ENCODE results near the gene NCAPD3. TPM values are rescaled to one million over a fixed set of nuclear protein-coding genes. Genes with fewer than 3 reads are reported as not detected.

Gene NCAPD3
- total RNA-seq, 1 experiment from 2014 or later = 63.0 TPM

DNA sequence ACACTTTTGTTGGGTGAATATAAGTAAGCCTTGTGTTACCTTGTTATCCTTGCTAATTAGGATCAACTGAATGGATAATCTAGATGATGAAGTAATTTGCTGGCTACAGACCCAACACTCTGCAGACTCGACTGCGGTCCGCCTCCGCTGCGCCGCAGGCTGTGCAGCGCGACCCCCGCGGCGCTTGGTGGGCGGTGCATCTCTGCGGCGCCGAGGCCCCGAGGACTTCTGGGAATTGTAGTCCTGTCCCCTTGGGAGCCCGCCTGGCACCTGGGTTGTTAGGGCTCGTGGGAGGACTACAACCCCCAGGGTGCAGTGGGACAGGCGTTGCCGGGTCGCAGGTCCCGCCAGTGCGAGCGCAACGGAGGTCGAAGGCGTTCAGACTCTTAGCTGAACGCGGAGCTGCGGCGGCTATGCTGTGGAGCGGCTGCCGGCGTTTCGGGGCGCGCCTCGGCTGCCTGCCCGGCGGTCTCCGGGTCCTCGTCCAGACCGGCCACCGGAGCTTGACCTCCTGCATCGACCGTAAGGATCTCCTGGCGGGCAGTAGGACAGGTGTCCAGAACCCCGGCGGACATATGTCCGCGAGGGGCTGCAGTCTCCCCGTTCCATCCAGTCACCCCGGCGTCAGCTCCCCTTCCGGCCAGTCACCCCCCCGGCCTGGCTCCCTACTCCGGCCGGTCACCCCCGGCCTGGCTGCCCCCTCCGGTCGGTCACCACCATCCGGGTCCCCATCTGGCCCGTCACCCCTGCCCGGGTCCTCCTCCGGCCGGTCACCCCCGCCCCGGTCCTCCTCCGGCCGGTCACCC is 29.6 kb upstream of the NCAPD3 start, which contains the start of the genes ACAD8 and THYN1 (continued):
- TF ChIP-seq, protein P1, sequence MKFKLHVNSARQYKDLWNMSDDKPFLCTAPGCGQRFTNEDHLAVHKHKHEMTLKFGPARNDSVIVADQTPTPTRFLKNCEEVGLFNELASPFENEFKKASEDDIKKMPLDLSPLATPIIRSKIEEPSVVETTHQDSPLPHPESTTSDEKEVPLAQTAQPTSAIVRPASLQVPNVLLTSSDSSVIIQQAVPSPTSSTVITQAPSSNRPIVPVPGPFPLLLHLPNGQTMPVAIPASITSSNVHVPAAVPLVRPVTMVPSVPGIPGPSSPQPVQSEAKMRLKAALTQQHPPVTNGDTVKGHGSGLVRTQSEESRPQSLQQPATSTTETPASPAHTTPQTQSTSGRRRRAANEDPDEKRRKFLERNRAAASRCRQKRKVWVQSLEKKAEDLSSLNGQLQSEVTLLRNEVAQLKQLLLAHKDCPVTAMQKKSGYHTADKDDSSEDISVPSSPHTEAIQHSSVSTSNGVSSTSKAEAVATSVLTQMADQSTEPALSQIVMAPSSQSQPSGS (CRISPR knock-in tag; IDR thresholded peaks at IDR 0.05; ENCODE audit: borderline replicate concordance, low read depth) = no peak
- no peak for TF ChIP-seq GTF2I (CRISPR knock-in tag; conservative IDR thresholded peaks at IDR 0.05)
- TF ChIP-seq, protein P2, sequence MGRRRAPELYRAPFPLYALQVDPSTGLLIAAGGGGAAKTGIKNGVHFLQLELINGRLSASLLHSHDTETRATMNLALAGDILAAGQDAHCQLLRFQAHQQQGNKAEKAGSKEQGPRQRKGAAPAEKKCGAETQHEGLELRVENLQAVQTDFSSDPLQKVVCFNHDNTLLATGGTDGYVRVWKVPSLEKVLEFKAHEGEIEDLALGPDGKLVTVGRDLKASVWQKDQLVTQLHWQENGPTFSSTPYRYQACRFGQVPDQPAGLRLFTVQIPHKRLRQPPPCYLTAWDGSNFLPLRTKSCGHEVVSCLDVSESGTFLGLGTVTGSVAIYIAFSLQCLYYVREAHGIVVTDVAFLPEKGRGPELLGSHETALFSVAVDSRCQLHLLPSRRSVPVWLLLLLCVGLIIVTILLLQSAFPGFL (CRISPR knock-in tag; IDR thresholded peaks at IDR 0.05; ENCODE audit: borderline replicate concordance) = no peak
- TF ChIP-seq, protein P3, sequence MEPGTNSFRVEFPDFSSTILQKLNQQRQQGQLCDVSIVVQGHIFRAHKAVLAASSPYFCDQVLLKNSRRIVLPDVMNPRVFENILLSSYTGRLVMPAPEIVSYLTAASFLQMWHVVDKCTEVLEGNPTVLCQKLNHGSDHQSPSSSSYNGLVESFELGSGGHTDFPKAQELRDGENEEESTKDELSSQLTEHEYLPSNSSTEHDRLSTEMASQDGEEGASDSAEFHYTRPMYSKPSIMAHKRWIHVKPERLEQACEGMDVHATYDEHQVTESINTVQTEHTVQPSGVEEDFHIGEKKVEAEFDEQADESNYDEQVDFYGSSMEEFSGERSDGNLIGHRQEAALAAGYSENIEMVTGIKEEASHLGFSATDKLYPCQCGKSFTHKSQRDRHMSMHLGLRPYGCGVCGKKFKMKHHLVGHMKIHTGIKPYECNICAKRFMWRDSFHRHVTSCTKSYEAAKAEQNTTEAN (CRISPR knock-in tag; IDR thresholded peaks at IDR 0.05) = peak; percentile 55; the same call in 1 of the 2 replicates
- TF ChIP-seq, protein P4, sequence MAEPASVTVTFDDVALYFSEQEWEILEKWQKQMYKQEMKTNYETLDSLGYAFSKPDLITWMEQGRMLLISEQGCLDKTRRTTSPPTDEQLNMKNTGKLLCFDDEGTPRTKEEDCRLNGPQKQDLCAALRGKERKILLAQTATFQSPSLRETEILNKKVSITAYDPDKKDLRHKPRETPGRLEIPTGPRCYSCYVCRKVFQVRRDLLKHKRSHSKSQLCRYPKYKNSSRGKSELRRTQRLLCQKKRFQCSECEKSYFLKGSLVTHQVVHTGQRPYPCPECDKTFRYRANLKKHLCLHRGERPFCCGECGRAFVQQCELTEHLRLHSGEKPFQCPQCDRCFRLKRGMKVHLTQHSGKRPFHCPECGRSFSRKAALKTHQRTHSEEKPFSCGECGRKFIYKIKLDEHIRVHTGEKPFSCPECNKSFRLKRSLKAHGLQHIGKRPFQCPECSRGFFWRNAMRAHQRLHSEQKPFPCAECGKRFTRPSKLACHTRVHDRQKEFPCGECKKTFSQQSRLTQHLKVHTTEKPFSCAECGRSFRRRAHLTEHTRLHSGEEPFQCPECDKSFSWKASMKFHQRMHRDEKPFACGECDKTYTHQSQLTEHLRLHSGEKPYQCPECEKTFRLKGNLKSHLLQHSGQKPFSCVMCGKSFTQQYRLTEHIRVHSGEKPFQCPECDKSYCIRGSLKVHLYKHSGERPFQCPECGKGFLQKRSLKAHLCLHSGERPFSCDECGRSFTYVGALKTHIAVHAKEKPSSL (CRISPR knock-in tag; conservative IDR thresholded peaks at IDR 0.05) = no peak
- TF ChIP-seq, protein P5, sequence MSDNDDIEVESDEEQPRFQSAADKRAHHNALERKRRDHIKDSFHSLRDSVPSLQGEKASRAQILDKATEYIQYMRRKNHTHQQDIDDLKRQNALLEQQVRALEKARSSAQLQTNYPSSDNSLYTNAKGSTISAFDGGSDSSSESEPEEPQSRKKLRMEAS (CRISPR knock-in tag; IDR thresholded peaks at IDR 0.05) = peak; percentile 80
- TF ChIP-seq TP53 (CRISPR knock-in tag; IDR thresholded peaks at IDR 0.05) = peak; percentile 66; the same call in 1 of the 2 replicates
- TF ChIP-seq, protein P6, sequence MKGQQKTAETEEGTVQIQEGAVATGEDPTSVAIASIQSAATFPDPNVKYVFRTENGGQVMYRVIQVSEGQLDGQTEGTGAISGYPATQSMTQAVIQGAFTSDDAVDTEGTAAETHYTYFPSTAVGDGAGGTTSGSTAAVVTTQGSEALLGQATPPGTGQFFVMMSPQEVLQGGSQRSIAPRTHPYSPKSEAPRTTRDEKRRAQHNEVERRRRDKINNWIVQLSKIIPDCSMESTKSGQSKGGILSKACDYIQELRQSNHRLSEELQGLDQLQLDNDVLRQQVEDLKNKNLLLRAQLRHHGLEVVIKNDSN (CRISPR knock-in tag; IDR thresholded peaks at IDR 0.05) = peak; percentile 54; the same call in 1 of the 2 replicates
- TF ChIP-seq, protein P7, sequence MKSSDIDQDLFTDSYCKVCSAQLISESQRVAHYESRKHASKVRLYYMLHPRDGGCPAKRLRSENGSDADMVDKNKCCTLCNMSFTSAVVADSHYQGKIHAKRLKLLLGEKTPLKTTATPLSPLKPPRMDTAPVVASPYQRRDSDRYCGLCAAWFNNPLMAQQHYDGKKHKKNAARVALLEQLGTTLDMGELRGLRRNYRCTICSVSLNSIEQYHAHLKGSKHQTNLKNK (CRISPR knock-in tag; IDR thresholded peaks at IDR 0.05) = no peak
- TF ChIP-seq, protein P8, sequence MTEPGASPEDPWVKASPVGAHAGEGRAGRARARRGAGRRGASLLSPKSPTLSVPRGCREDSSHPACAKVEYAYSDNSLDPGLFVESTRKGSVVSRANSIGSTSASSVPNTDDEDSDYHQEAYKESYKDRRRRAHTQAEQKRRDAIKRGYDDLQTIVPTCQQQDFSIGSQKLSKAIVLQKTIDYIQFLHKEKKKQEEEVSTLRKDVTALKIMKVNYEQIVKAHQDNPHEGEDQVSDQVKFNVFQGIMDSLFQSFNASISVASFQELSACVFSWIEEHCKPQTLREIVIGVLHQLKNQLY (CRISPR knock-in tag; IDR thresholded peaks at IDR 0.05) = no peak
- TF ChIP-seq, protein P9, sequence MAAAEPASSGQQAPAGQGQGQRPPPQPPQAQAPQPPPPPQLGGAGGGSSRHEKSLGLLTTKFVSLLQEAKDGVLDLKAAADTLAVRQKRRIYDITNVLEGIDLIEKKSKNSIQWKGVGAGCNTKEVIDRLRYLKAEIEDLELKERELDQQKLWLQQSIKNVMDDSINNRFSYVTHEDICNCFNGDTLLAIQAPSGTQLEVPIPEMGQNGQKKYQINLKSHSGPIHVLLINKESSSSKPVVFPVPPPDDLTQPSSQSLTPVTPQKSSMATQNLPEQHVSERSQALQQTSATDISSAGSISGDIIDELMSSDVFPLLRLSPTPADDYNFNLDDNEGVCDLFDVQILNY (CRISPR knock-in tag; IDR thresholded peaks at IDR 0.05) = peak; percentile 71
- TF ChIP-seq, protein P10, sequence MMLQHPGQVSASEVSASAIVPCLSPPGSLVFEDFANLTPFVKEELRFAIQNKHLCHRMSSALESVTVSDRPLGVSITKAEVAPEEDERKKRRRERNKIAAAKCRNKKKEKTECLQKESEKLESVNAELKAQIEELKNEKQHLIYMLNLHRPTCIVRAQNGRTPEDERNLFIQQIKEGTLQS (CRISPR knock-in tag; conservative IDR thresholded peaks at IDR 0.05) = no peak
- TF ChIP-seq, protein P11, sequence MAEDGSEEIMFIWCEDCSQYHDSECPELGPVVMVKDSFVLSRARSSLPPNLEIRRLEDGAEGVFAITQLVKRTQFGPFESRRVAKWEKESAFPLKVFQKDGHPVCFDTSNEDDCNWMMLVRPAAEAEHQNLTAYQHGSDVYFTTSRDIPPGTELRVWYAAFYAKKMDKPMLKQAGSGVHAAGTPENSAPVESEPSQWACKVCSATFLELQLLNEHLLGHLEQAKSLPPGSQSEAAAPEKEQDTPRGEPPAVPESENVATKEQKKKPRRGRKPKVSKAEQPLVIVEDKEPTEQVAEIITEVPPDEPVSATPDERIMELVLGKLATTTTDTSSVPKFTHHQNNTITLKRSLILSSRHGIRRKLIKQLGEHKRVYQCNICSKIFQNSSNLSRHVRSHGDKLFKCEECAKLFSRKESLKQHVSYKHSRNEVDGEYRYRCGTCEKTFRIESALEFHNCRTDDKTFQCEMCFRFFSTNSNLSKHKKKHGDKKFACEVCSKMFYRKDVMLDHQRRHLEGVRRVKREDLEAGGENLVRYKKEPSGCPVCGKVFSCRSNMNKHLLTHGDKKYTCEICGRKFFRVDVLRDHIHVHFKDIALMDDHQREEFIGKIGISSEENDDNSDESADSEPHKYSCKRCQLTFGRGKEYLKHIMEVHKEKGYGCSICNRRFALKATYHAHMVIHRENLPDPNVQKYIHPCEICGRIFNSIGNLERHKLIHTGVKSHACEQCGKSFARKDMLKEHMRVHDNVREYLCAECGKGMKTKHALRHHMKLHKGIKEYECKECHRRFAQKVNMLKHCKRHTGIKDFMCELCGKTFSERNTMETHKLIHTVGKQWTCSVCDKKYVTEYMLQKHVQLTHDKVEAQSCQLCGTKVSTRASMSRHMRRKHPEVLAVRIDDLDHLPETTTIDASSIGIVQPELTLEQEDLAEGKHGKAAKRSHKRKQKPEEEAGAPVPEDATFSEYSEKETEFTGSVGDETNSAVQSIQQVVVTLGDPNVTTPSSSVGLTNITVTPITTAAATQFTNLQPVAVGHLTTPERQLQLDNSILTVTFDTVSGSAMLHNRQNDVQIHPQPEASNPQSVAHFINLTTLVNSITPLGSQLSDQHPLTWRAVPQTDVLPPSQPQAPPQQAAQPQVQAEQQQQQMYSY (CRISPR knock-in tag; IDR thresholded peaks at IDR 0.05) = no peak
- no peak for TF ChIP-seq ZNF416 (CRISPR knock-in tag; IDR thresholded peaks at IDR 0.05)
- no peak for TF ChIP-seq PRRX2 (CRISPR knock-in tag; IDR thresholded peaks at IDR 0.05)
- TF ChIP-seq, protein P12, sequence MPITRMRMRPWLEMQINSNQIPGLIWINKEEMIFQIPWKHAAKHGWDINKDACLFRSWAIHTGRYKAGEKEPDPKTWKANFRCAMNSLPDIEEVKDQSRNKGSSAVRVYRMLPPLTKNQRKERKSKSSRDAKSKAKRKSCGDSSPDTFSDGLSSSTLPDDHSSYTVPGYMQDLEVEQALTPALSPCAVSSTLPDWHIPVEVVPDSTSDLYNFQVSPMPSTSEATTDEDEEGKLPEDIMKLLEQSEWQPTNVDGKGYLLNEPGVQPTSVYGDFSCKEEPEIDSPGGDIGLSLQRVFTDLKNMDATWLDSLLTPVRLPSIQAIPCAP (CRISPR knock-in tag; IDR thresholded peaks at IDR 0.05) = no peak
- TF ChIP-seq FOXP1 (CRISPR knock-in tag; IDR thresholded peaks at IDR 0.05; ENCODE audit: borderline replicate concordance) = no peak
- peak; percentile 78; the same call in 1 of the 2 replicates for TF ChIP-seq FOXK1 (CRISPR knock-in tag; IDR thresholded peaks at IDR 0.05)
- TF ChIP-seq SMAD3 (CRISPR knock-in tag; IDR thresholded peaks at IDR 0.05; ENCODE audit: borderline replicate concordance) = peak; percentile 41; the same call in 1 of the 2 replicates
- TF ChIP-seq IRF2 (CRISPR knock-in tag; IDR thresholded peaks at IDR 0.05; ENCODE audit: borderline replicate concordance, low read depth) = no peak
- TF ChIP-seq TCF7 (CRISPR knock-in tag; IDR thresholded peaks at IDR 0.05; ENCODE audit: low read depth) = no peak
- no peak for TF ChIP-seq CBFB (CRISPR knock-in tag; IDR thresholded peaks at IDR 0.05; ENCODE audit: low read depth)
- TF ChIP-seq CREM (CRISPR knock-in tag; IDR thresholded peaks at IDR 0.05) = peak; percentile 66; the same call in 1 of the 2 replicates
